ENCODE data around the gene CST1.
"Not testable (repeated sequence)": the region's sequence is repeated elsewhere in the genome, so short reads cannot be mapped to it uniquely, and the experiment has no call there.

CST1 gene

DNA sequence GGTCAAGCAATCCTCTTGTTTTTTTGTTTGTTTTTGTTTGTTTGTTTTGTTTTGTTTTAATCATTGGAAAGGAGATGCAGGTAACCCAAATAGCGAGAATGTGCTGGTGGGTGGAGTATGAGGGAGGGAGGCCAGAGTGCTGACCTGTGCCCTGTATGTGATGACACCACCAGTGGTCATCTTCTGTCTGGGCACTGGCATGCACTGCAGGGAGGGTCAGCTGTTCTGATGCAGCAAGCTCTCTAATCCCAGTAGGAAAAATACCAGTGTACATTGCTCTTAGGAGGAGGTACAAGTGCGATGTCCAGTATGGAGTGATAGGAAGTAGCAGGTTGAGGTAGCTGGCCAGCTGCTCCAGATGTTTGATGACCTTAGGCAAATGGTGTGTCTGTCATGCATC, 2.9 kb upstream of the CST1 start:
- H3K4me1 ChIP-seq (ENCODE audit: insufficient read depth, low read length), result no peaks in the 10 kb centered on the region
- H3K27me3 ChIP-seq (ENCODE audit: control insufficient read depth in 1 of 2, insufficient read depth in 2 of 2, low read length in 2 of 2), result no peaks in the 10 kb centered on the region
- no peak overlapping the region for H3K4me3 ChIP-seq (ENCODE audit: low read depth in 1 of 2, low read length in 2 of 2)
- no peaks in the 10 kb centered on the region for H3K9me3 ChIP-seq (ENCODE audit: low read length)
- no peaks in the 10 kb centered on the region for H3K36me3 ChIP-seq (ENCODE audit: insufficient read depth, low read length)
- no peak overlapping the region for H3K9ac ChIP-seq (ENCODE audit: low read length)
- no peak overlapping the region for H3K27ac ChIP-seq (ENCODE audit: low read depth, low read length)

- Histone ChIP-seq H3K36me3 (ENCODE audit: insufficient read depth, low read length) (no peaks in the 10 kb centered on the region), H3K27me3 (ENCODE audit: control insufficient read depth in 1 of 2, insufficient read depth in 2 of 2, low read length in 2 of 2) (no peaks in the 10 kb centered on the region), H3K27ac (ENCODE audit: low read depth, low read length) (no peak overlapping the region), H3K4me3 (ENCODE audit: low read depth in 1 of 2, low read length in 2 of 2) (no peak overlapping the region), H3K9me3 (ENCODE audit: low read length) (no peaks in the 10 kb centered on the region), H3K4me1 (ENCODE audit: insufficient read depth, low read length) (no peaks in the 10 kb centered on the region), H3K9ac (ENCODE audit: low read length) (no peak overlapping the region)
Observed at GRCh38 chr20:23753194-23753548, 2.4 kb upstream of the CST1 start.

GRCh38 chr20:23752481-23753193, 1.9 kb upstream of the CST1 start:
- Histone ChIP-seq H3K9ac (ENCODE audit: low read length) (no peak overlapping the region), H3K4me3 (ENCODE audit: low read depth in 1 of 2, low read length in 2 of 2) (no peak overlapping the region), H3K27ac (ENCODE audit: low read depth, low read length) (no peak overlapping the region), H3K27me3 (ENCODE audit: control insufficient read depth in 1 of 2, insufficient read depth in 2 of 2, low read length in 2 of 2) (no peaks in the 10 kb centered on the region), H3K4me1 (ENCODE audit: insufficient read depth, low read length) (no peaks in the 10 kb centered on the region), H3K36me3 (ENCODE audit: insufficient read depth, low read length) (no peaks in the 10 kb centered on the region), H3K9me3 (ENCODE audit: low read length) (no peaks in the 10 kb centered on the region)

DNA sequence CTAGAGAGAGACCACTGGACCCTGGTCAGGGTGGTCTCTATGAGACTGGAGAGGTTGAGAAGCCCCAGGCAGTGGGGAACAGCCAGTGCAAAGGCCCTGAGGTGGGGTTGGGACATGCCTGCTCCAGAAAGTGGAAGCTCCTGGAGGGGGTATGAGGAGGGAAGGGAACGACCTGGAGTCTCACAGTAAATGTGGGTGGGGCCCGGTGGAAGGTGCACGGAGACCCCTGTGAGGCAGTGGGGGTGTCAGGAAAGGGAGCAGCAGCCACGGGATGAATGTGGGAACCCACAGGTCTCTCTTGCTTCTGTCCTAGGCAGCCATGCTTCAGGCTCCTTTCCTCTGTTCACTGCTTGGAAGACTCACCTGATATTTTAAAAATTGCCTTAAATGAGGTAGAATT, 1.3 kb upstream of the CST1 start:
- Histone ChIP-seq H3K9me3 (ENCODE audit: low read length) (no peaks in the 10 kb centered on the region), H3K36me3 (ENCODE audit: insufficient read depth, low read length) (no peaks in the 10 kb centered on the region), H3K4me3 (ENCODE audit: low read depth in 1 of 2, low read length in 2 of 2) (no peak overlapping the region), H3K9ac (ENCODE audit: low read length) (no peak overlapping the region), H3K27me3 (ENCODE audit: control insufficient read depth in 1 of 2, insufficient read depth in 2 of 2, low read length in 2 of 2) (no peaks in the 10 kb centered on the region), H3K27ac (ENCODE audit: low read depth, low read length) (no peak overlapping the region), H3K4me1 (ENCODE audit: insufficient read depth, low read length) (no peaks in the 10 kb centered on the region)

DNA sequence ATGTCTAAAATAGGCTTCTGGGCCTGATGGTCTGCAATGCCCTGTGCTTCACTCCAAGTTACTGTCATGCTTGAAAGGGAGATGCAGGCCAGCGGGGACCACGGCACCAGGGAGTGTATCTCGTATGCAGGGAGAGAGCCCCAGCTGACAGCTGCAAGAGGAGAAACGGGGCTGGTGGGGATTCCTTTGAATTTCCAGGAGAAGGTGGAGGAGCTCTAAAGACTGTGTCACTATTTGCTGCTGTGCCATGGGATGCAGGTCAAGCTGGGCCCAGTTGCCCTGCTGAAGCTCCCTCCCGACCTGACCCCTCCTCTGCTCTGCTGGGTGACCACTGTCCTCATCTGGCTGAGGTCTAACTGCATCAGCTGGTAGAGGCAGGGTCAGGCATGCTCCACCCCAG, 989 bp downstream of the CST1 start:
- Histone ChIP-seq H3K4me3 (ENCODE audit: low read depth in 1 of 2, low read length in 2 of 2) (no peak overlapping the region), H3K27ac (ENCODE audit: low read depth, low read length) (no peak overlapping the region), H3K9ac (ENCODE audit: low read length) (no peak overlapping the region), H3K27me3 (ENCODE audit: control insufficient read depth in 1 of 2, insufficient read depth in 2 of 2, low read length in 2 of 2) (no peaks in the 10 kb centered on the region), H3K4me1 (ENCODE audit: insufficient read depth, low read length) (no peaks in the 10 kb centered on the region), H3K9me3 (ENCODE audit: low read length) (no peaks in the 10 kb centered on the region), H3K36me3 (ENCODE audit: insufficient read depth, low read length) (no peaks in the 10 kb centered on the region)

- H3K4me1 ChIP-seq (ENCODE audit: insufficient read depth, low read length); H3K27me3 ChIP-seq (ENCODE audit: control insufficient read depth in 1 of 2, insufficient read depth in 2 of 2, low read length in 2 of 2); H3K9ac ChIP-seq (ENCODE audit: low read length); H3K4me3 ChIP-seq (ENCODE audit: low read depth in 1 of 2, low read length in 2 of 2); H3K36me3 ChIP-seq (ENCODE audit: insufficient read depth, low read length); H3K27ac ChIP-seq (ENCODE audit: low read depth, low read length); H3K9me3 ChIP-seq (ENCODE audit: low read length): not testable (repeated sequence)
Observed at GRCh38 chr20:23748975-23749374, 1.8 kb downstream of the CST1 start.

DNA sequence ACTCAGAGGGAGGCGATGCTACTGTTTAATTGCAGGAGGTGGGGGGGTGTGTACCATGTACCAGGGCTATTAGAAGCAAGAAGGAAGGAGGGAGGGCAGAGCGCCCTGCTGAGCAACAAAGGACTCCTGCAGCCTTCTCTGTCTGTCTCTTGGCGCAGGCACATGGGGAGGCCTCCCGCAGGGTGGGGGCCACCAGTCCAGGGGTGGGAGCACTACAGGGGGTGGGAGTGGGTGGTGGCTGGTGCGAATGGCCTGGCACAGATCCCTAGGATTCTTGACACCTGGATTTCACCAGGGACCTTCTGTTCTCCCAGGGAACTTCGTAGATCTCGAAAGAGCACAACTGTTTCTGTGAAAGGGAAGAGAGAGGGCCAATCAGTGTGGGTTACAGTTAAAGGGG, 3.2 kb downstream of the CST1 start:
- not testable (repeated sequence) for H3K9ac ChIP-seq (ENCODE audit: low read length); H3K9me3 ChIP-seq (ENCODE audit: low read length); H3K27ac ChIP-seq (ENCODE audit: low read depth, low read length); H3K36me3 ChIP-seq (ENCODE audit: insufficient read depth, low read length); H3K4me3 ChIP-seq (ENCODE audit: low read depth in 1 of 2, low read length in 2 of 2); H3K4me1 ChIP-seq (ENCODE audit: insufficient read depth, low read length); H3K27me3 ChIP-seq (ENCODE audit: control insufficient read depth in 1 of 2, insufficient read depth in 2 of 2, low read length in 2 of 2)

DNA sequence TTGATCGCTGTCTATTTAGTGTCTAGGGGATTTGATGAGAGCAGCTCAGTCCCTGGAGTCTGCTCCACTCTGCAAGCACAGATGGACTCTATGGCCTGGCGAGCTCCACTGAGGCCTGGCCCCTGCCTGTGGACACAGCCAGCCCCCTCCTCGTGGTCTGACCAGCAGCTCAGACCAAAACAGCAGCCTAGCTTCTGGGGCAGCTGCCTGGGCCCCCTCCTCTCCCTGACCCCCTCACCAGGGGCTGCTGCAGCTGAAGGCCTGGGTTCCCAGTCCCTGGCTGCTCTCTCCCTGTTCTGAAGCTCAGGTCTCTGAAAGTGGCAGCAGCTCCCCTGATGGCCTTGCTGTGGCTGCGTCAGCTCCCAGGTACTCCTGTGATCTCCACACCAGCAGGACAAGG, 3.6 kb downstream of the CST1 start:
- not testable (repeated sequence) for H3K4me3 ChIP-seq (ENCODE audit: low read depth in 1 of 2, low read length in 2 of 2); H3K27ac ChIP-seq (ENCODE audit: low read depth, low read length); H3K9ac ChIP-seq (ENCODE audit: low read length); H3K4me1 ChIP-seq (ENCODE audit: insufficient read depth, low read length); H3K27me3 ChIP-seq (ENCODE audit: control insufficient read depth in 1 of 2, insufficient read depth in 2 of 2, low read length in 2 of 2); H3K9me3 ChIP-seq (ENCODE audit: low read length); H3K36me3 ChIP-seq (ENCODE audit: insufficient read depth, low read length)

DNA sequence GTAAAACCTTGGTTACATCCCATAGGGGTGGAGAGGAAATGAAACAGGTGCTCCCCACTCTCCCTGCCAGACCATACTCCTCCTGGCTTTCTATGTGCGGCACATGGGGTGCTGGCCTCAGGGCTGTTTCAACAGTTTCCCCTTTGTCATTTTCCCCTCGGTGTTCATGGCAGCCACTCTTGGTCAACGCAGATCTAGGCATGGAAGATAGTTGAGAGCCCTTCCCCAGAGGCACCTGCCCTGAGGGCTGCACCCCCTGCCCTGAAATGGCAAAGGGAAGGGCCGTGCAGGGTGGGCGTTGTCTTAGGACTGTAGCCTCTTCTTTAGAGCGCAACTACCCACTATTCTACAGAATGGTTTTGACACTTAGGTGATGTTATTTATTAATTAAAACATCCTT, 4.4 kb downstream of the CST1 start:
- Histone ChIP-seq H3K27ac (ENCODE audit: low read depth, low read length) (no peak overlapping the region), H3K4me3 (ENCODE audit: low read depth in 1 of 2, low read length in 2 of 2) (no peak overlapping the region), H3K36me3 (ENCODE audit: insufficient read depth, low read length) (no peaks in the 10 kb centered on the region), H3K9me3 (ENCODE audit: low read length) (no peaks in the 10 kb centered on the region), H3K9ac (ENCODE audit: low read length) (no peak overlapping the region), H3K4me1 (ENCODE audit: insufficient read depth, low read length) (no peaks in the 10 kb centered on the region), H3K27me3 (ENCODE audit: control insufficient read depth in 1 of 2, insufficient read depth in 2 of 2, low read length in 2 of 2) (no peaks in the 10 kb centered on the region)

GRCh38 chr20:23745247-23745646, 5.5 kb downstream of the CST1 start:
- Histone ChIP-seq H3K4me3 (ENCODE audit: low read depth in 1 of 2, low read length in 2 of 2) (no peak overlapping the region), H3K27me3 (ENCODE audit: control insufficient read depth in 1 of 2, insufficient read depth in 2 of 2, low read length in 2 of 2) (no peaks in the 10 kb centered on the region), H3K4me1 (ENCODE audit: insufficient read depth, low read length) (no peaks in the 10 kb centered on the region), H3K9me3 (ENCODE audit: low read length) (no peaks in the 10 kb centered on the region), H3K36me3 (ENCODE audit: insufficient read depth, low read length) (no peaks in the 10 kb centered on the region), H3K27ac (ENCODE audit: low read depth, low read length) (no peak overlapping the region), H3K9ac (ENCODE audit: low read length) (no peak overlapping the region)

- H3K27ac ChIP-seq (ENCODE audit: low read depth, low read length), result no peak overlapping the region
- no peaks in the 10 kb centered on the region for H3K27me3 ChIP-seq (ENCODE audit: control insufficient read depth in 1 of 2, insufficient read depth in 2 of 2, low read length in 2 of 2)
- H3K36me3 ChIP-seq (ENCODE audit: insufficient read depth, low read length), result no peaks in the 10 kb centered on the region
- H3K9ac ChIP-seq (ENCODE audit: low read length), result no peak overlapping the region
- H3K4me3 ChIP-seq (ENCODE audit: low read depth in 1 of 2, low read length in 2 of 2), result no peak overlapping the region
- H3K9me3 ChIP-seq (ENCODE audit: low read length), result no peaks in the 10 kb centered on the region
- H3K4me1 ChIP-seq (ENCODE audit: insufficient read depth, low read length), result no peaks in the 10 kb centered on the region
Observed at GRCh38 chr20:23744817-23745216, 5.9 kb downstream of the CST1 start.

GRCh38 chr20:23735391-23735790, 15.3 kb downstream of the CST1 start:
- H3K36me3 ChIP-seq (ENCODE audit: insufficient read depth, low read length); H3K9me3 ChIP-seq (ENCODE audit: low read length); H3K27ac ChIP-seq (ENCODE audit: low read depth, low read length); H3K9ac ChIP-seq (ENCODE audit: low read length); H3K27me3 ChIP-seq (ENCODE audit: control insufficient read depth in 1 of 2, insufficient read depth in 2 of 2, low read length in 2 of 2); H3K4me3 ChIP-seq (ENCODE audit: low read depth in 1 of 2, low read length in 2 of 2); H3K4me1 ChIP-seq (ENCODE audit: insufficient read depth, low read length): not testable (repeated sequence)
